ENCODE data around the gene RRN3. TPM values are rescaled to one million over a fixed set of nuclear protein-coding genes. Genes with fewer than 3 reads are reported as not detected.
"Not testable (repeated sequence)": the region's sequence is repeated elsewhere in the genome, so short reads cannot be mapped to it uniquely, and the experiment has no call there.

Gene RRN3
- total and polyA plus RNA-seq, 9 donors = 18.8 to 46.0 (median 30.7) TPM

DNA sequence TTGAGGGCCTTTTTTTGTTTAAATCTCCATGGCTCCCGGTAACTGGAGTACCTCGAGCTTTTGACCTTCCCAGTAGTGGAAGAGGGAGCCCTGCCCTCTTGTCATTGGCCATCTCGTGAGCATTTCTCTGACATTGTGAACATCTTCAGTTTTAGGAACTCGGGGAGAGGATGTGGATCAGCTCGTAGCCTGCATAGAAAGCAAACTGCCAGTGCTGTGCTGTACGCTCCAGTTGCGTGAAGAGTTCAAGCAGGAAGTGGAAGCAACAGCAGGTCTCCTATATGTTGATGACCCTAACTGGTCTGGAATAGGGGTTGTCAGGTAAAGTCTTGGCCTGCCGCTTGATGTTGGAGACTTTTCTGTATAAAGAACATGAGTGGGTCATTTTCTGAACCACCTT, 62.5 kb downstream of the RRN3 start:
- DNase-seq = peak in 1 of 5 donors; percentile 5
- no peak overlapping the region for H3K4me3 ChIP-seq
- no peak overlapping the region for H3K27ac ChIP-seq
- intact Hi-C loops (cut with DNase I) = no loop called here
- H3K36me3 ChIP-seq = no peaks in the 10 kb centered on the region
- TF ChIP-seq CTCF (IDR thresholded peaks at IDR 0.05) (no peak), EP300 (IDR thresholded peaks at IDR 0.05) (no peak), POLR2A (IDR thresholded peaks at IDR 0.05) (no peak)
- no peaks in the 10 kb centered on the region for H3K9me3 ChIP-seq
- H3K4me1 ChIP-seq (ENCODE audit: insufficient read depth) = no peaks in the 10 kb centered on the region
- 92 to 94% (median 93%) methylated on average over 8 of the region's 8 CpGs for WGBS, 3 donors
- no peaks in the 10 kb centered on the region for H3K27me3 ChIP-seq

- TF ChIP-seq POLR2A (IDR thresholded peaks at IDR 0.05) (no peak), EP300 (IDR thresholded peaks at IDR 0.05) (no peak), CTCF (IDR thresholded peaks at IDR 0.05) (no peak)
- WGBS, 3 donors = 89 to 94% (median 89%) methylated on average over 2 of the region's 2 CpGs
- Histone ChIP-seq H3K9me3 (no peaks in the 10 kb centered on the region), H3K4me3 (no peak overlapping the region), H3K27ac (no peak overlapping the region), H3K4me1 (ENCODE audit: insufficient read depth) (no peaks in the 10 kb centered on the region), H3K36me3 (no peaks in the 10 kb centered on the region), H3K27me3 (no peaks in the 10 kb centered on the region)
- intact Hi-C loops (cut with DNase I) = no loop called here
- DNase-seq = peak in 1 of 5 donors; percentile 7
These were observed 62.9 kb downstream of the RRN3 start for GRCh38 chr16:15031179-15031578.

GRCh38 chr16:15029749-15030148, 64.3 kb downstream of the RRN3 start:
- H3K36me3 ChIP-seq; H3K4me3 ChIP-seq; H3K4me1 ChIP-seq (ENCODE audit: insufficient read depth); H3K27ac ChIP-seq; H3K27me3 ChIP-seq; intact Hi-C loops (cut with DNase I); H3K9me3 ChIP-seq: not testable (repeated sequence)
- DNase-seq = peak in 1 of 5 donors; percentile 14
- WGBS, 3 donors = 78 to 86% (median 83%) methylated on average over 6 of the region's 6 CpGs

DNA sequence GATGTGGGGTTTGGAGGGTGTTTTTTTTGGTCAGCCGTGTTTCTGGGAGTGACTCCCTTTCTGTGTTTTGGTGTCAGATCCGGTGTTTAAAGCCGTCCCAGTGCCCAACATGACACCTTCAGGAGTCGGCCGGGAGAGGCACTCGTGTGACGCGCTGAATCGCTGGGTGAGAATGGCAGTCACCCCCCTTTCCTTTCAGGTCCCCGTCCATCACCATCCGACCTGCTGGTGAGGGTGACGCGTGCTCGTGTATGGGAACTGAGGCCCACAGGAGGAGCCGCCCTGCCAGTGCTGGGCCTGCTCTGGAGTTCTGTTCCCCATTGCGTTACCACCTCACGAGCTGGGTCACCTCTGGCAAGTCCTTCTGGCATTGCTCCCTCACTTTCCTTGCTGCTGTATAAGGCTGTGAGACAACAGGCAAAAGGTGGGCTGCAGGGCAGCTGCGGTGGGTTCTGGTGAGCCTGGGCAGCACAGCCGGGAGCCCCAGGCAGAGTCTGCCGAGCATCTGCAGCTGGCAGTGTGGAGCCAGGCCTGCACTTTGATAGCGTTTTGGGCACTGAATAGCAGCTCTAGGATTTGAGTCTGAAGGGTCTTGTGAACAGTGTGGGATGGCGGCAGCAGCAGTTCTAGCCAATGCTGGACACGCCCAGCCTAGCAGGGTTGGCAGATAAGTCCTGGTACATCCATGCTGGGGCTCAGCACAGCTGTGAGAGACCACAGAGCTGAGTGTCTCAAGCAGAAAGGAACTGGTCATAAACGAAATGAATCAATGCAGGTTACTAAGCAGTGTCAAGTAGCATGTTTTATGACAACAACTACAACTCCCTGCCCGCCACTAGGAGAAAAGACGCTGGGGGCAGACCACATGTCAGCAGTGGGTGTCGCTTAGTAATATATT, 65.0 kb downstream of the RRN3 start:
- H3K4me1 ChIP-seq (ENCODE audit: insufficient read depth); H3K36me3 ChIP-seq; H3K9me3 ChIP-seq; H3K27ac ChIP-seq; H3K4me3 ChIP-seq; H3K27me3 ChIP-seq; intact Hi-C loops (cut with DNase I): not testable (repeated sequence)
- WGBS, 3 donors = 79 to 91% (median 80%) methylated on average over 25 to 27 of the region's 27 CpGs
- DNase-seq = peak in 1 of 5 donors; percentile 19

DNA sequence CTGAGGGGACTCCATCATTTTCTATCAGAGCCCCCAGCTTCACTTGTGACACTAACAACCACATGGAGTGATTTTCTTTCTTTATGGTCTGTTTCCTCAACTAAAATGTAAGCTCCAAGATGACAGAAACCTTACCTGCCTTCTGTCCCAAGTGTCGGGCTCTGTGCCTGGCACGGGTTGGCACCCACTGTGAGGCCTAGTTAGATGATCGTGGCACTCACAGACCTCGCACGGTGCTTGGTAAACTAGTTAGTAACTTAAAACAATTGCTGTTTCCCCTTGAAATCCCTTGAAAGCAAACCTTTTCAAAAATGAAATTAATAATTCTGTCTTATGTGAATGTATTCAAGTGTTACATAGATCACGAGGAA, 65.7 kb downstream of the RRN3 start:
- H3K27me3 ChIP-seq; H3K27ac ChIP-seq; H3K9me3 ChIP-seq; intact Hi-C loops (cut with DNase I); H3K4me1 ChIP-seq (ENCODE audit: insufficient read depth); H3K36me3 ChIP-seq; H3K4me3 ChIP-seq: not testable (repeated sequence)
- DNase-seq = peak in 1 of 5 donors; percentile 10
- 91 to 96% (median 92%) methylated on average over 6 of the region's 6 CpGs for WGBS, 3 donors

- peak in 1 of 5 donors; percentile 20 for DNase-seq
- intact Hi-C loops (cut with DNase I); H3K27me3 ChIP-seq; H3K4me1 ChIP-seq (ENCODE audit: insufficient read depth); H3K4me3 ChIP-seq; H3K9me3 ChIP-seq; H3K36me3 ChIP-seq; H3K27ac ChIP-seq: not testable (repeated sequence)
- WGBS, 3 donors = 87 to 90% (median 88%) methylated on average over 29 of the region's 29 CpGs
These were observed 66.3 kb downstream of the RRN3 start for GRCh38 chr16:15027503-15028344.

DNA sequence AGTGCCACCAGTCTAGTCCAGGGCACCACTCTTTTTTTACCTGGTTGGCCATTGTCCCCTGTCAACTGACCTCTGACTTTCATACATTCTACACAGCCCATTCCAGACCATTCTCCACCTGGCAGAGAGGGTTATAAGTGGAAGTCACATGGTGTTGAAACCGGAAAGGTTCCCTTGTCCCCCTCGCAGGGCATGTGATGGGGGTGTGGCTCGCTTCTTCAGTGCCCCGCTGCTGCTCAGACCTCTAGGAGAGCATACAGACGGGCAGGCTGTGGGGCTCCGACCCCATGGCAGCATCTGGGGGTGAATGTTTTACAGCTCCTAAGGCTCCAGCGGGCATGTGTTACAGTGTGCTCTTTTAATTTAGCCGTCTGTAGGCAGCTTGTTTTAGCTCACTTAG, 67.0 kb downstream of the RRN3 start:
- H3K9me3 ChIP-seq; H3K27ac ChIP-seq; H3K4me3 ChIP-seq; H3K4me1 ChIP-seq (ENCODE audit: insufficient read depth); H3K36me3 ChIP-seq; H3K27me3 ChIP-seq; intact Hi-C loops (cut with DNase I): not testable (repeated sequence)
- peak in 1 of 5 donors; percentile 6 for DNase-seq
- 78 to 92% (median 87%) methylated on average over 6 to 8 of the region's 8 CpGs for WGBS, 3 donors

- H3K4me1 ChIP-seq (ENCODE audit: insufficient read depth); H3K36me3 ChIP-seq; H3K9me3 ChIP-seq; H3K4me3 ChIP-seq; H3K27ac ChIP-seq; intact Hi-C loops (cut with DNase I); H3K27me3 ChIP-seq: not testable (repeated sequence)
- 55 to 61% (median 56%) methylated on average over 14 of the region's 14 CpGs for WGBS, 3 donors
- DNase-seq = peak in 3 of 5 donors; percentile 25 to 59 (median 43)
These were observed 68.7 kb downstream of the RRN3 start for GRCh38 chr16:15025234-15025951.

DNA sequence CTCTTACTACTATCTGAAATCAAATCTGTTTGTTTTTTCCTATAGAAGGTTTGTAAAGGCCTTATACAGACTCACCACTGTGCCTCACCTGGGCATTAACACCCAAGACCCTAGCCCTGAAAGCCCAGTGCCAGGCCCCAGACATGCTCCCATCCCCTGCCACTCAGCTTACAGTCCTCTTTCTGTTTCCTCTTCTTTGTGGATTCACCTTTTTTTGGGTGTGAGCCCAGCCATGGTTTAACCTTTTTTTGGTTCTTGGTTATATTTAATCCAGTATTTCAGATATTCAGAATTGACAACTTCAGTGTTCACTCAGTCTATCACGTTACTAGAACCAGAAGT, 69.2 kb downstream of the RRN3 start:
- H3K4me3 ChIP-seq; H3K9me3 ChIP-seq; H3K4me1 ChIP-seq (ENCODE audit: insufficient read depth); intact Hi-C loops (cut with DNase I); H3K36me3 ChIP-seq; H3K27me3 ChIP-seq; H3K27ac ChIP-seq: not testable (repeated sequence)
- WGBS, 3 donors = 61 to 64% (median 61%) methylated on average over 1 of the region's 1 CpG
- DNase-seq = peak in 1 of 5 donors; percentile 5

All from ovary (tissue), 9 donors.